ENCODE results near the gene EPB41. TPM values are rescaled to one million over a fixed set of nuclear protein-coding genes. Genes with fewer than 3 reads are reported as not detected.

Gene EPB41
- total RNA-seq, 4 donors from 2014 or later = 28.8 to 57.6 (median 43.2) TPM

DNA sequence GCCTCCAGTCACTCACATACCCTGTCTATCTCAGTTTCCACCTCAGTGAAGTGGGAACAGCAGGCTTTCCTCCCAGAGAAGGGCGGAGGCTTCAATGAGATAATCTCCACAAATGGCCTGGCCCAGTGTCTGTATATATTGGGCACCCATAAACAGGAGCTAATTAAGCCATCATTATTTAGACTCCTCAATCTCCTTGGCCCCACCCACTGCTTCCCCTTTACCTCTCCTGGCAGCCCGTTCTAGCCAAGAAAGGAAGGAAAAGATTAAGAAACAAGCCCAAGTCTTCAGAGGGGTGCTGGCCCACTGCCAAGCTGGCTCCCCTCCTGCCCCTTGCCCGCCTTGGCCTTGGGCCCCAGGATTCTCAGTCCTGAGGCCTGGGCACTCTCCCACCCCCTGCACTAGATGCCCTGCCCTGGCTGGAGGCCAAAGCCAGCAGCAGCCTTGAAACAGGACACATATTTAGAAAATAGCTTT lies 15.9 kb upstream of the EPB41 start:
- ATAC-seq (ENCODE audit: low FRiP score) (no peak), DNase-seq (ENCODE audit: low spot score) (no peak)
- TF ChIP-seq, protein P1, sequence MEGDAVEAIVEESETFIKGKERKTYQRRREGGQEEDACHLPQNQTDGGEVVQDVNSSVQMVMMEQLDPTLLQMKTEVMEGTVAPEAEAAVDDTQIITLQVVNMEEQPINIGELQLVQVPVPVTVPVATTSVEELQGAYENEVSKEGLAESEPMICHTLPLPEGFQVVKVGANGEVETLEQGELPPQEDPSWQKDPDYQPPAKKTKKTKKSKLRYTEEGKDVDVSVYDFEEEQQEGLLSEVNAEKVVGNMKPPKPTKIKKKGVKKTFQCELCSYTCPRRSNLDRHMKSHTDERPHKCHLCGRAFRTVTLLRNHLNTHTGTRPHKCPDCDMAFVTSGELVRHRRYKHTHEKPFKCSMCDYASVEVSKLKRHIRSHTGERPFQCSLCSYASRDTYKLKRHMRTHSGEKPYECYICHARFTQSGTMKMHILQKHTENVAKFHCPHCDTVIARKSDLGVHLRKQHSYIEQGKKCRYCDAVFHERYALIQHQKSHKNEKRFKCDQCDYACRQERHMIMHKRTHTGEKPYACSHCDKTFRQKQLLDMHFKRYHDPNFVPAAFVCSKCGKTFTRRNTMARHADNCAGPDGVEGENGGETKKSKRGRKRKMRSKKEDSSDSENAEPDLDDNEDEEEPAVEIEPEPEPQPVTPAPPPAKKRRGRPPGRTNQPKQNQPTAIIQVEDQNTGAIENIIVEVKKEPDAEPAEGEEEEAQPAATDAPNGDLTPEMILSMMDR (IDR thresholded peaks at IDR 0.05) = no peak

DNA sequence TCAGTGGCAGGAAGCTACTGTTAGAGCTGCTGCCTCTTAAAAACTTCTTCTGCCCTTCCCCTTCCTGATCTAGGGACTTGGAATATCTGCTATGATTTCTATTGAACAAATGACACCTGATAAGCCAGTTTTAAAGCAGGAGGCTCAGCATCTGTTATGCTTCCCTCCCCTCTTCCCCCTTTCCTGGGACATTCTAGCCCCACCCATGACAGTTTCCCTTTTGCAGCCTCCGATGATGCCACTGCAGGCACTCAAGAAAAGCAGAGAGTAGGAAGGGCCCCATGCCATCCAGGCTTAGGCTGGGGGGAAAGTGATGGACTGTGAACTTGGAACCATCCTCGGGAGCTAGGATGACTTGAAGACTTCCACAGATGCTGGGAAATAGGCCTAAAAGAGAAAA lies 15.1 kb upstream of the EPB41 start:
- ATAC-seq (ENCODE audit: low FRiP score) (no peak), DNase-seq (ENCODE audit: low spot score) (no peak)
- TF ChIP-seq, protein P1 (IDR thresholded peaks at IDR 0.05) = no peak

DNA sequence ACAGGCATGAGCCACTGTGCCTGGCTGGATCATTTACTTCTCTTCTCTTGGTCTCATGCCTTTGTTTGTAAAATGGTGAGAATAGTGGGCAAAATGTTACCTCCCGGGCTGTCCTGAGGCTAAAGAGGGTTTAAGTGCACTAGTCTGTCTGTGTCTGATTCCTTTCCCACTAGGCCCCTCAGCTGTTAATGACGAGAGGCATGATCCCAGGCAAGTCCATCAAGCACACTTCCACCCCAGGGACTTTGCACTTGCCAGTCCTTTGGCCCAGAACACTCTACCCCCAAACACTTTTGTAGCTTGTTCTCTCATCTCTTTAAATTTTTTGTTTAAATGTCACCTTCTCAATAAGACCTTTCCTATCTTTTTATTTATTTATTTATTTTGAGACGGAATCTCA lies 13.8 kb upstream of the EPB41 start:
- no peak for ATAC-seq (ENCODE audit: low FRiP score)
- TF ChIP-seq, protein P1 (IDR thresholded peaks at IDR 0.05) = no peak
- DNase-seq (ENCODE audit: low spot score) = no peak

DNA sequence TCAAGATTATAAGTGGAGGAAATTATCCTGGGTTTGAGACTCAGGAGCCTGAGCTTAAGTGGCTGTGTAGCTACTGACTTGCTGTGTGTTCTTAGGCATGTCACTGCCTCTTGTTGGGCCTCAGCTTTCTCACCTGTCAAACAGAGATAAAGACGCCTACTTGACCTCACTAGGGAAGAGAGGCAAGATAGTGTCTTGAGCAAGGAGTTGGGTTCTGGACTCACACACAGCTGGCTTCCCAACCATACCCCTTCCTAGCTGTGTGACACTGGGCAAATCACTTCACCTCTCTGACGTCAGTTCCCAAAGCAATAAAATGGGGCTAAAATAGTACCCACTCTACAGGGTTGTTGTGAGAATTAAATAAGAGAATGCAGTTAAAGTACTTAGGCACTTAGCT lies 11.6 kb upstream of the EPB41 start:
- DNase-seq (ENCODE audit: low spot score) = no peak
- TF ChIP-seq, protein P1 (IDR thresholded peaks at IDR 0.05) = no peak
- ATAC-seq (ENCODE audit: low FRiP score) = no peak

DNA sequence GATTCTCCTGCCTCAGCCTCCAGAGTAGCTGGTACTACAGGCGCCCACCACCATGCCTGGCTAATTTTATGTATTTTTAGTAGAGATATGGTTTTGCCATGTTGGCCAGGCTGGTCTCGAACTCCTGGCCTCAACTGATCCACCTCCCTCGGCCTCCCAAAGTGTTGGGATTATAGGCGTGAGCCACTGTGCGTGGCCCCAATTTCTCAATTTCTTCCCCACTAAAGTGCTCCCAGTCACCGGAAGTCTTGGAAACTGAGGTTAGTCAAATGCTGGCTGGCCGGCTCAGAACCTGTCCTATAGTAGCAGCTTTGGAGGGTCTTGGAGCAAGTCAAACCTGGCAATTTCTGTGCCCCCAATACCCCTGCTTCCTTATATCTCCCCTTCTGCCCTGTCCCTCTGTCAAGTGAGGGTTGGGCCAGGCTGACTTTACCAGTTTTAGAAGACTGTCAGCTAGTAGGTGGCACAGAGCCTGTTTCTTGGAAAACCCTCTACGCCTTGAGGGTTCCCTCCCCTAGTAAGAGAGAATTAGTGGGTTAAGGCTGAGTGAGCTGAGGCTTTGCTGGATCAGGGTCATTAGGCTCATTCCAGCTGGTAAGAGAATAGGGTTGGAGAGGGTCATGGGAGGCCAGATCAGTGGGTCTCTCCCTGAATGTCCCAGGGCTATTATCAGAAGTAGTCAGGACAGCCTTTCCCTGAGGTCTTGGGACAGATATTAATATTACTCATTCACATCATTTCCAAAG lies 8.3 kb upstream of the EPB41 start:
- DNase-seq (ENCODE audit: low spot score) = no peak
- TF ChIP-seq, protein P1 (IDR thresholded peaks at IDR 0.05) = no peak
- ATAC-seq (ENCODE audit: low FRiP score) = no peak

DNA sequence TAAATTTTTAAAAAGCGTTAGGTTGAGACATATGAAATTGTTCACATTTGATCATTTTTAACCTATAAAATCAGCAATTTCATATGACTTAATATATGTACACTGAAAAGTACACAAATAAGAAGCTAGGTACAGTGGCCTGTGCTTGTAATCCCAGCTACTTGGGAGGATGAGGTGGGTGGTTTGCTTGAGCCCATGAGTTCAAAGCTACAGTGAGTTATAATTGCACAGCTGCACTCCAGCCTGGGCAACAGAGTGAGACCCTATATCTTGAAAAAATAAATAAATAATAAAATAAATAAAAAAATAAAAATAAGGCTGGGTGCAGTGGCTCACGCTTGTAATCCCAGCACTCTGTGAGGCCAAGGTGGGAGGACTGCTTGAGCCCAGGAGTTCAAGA lies 5.2 kb upstream of the EPB41 start:
- DNase-seq (ENCODE audit: low spot score) (no peak), ATAC-seq (ENCODE audit: low FRiP score) (no peak)
- TF ChIP-seq, protein P1 (IDR thresholded peaks at IDR 0.05) = no peak

All from omental fat pad (tissue), 4 donors.